Activated B cell treated with CpG ODN at 0.5 μM for 24 hours (primary cell): ENCODE results near the gene B3GNT7. TPM values are rescaled to one million over a fixed set of nuclear protein-coding genes. Genes with fewer than 3 reads are reported as not detected.

Experiments used
- ATAC-seq: fragments of 200-7000 bp; cut with Tn5 transposase; one replicate; pipeline ENCODE4 v1.10.0; 2021; ENCODE audit warnings: low read depth, mild to moderate bottlenecking, moderate library complexity
- CTCF ChIA-PET: fragments of 350-600 bp; sonication (Branson Sonifier 250); formaldehyde crosslinking; loops from one replicate; lab custom pipeline; 2021; ENCODE audit warnings: antibody characterized with exemption; lab: Charles Lee
- POLR2A ChIA-PET: fragments of 350-600 bp; sonication (Branson Sonifier 250); formaldehyde crosslinking; loops from one replicate; lab custom pipeline; 2021; ENCODE audit warnings: antibody characterized with exemption; lab: Charles Lee
- DNase-seq: peaks from one replicate; pipeline ENCODE4 v3.0.0; 2022
- H3K27ac Mint-ChIP-seq: one replicate; pipeline ENCODE4 v1.8.0; 2020; ENCODE audit warnings: mixed read lengths
- H3K27me3 Mint-ChIP-seq: one replicate; pipeline ENCODE4 v1.8.0; 2021; ENCODE audit warnings: mixed read lengths
- H3K36me3 Mint-ChIP-seq: one replicate; pipeline ENCODE4 v1.8.0; 2021; ENCODE audit warnings: low read depth, mixed read lengths
- H3K4me1 Mint-ChIP-seq: one replicate; pipeline ENCODE4 v1.8.0; 2021; ENCODE audit warnings: mixed read lengths
- H3K4me3 Mint-ChIP-seq: one replicate; pipeline ENCODE4 v1.8.0; 2020; ENCODE audit warnings: mild to moderate bottlenecking, mixed read lengths
- H3K9me3 Mint-ChIP-seq: one replicate; pipeline ENCODE4 v1.8.0; 2020; ENCODE audit warnings: mixed read lengths
- CTCF ChIP-seq: fragments of 200-600 bp; IDR thresholded peaks from one replicate; pipeline ENCODE4 v1.8.0; 2022; ENCODE audit warnings: antibody characterized with exemption, mild to moderate bottlenecking
- intact Hi-C: fragments of 100-400 bp; cut with micrococcal nuclease; formaldehyde crosslinking; loops from one replicate; pipeline ENCODE4 v1.15.1; 2024
- total RNA-seq: library from RNA; stranded (reverse); gene quantifications from 2 replicates; pipeline ENCODE4 v1.2.3, GENCODE V29; 2022

B3GNT7 gene
- total RNA-seq, 1 donor from 2014 or later, result 24.4 TPM

GRCh38 chr2:231380307-231380706, 15.2 kb upstream of the B3GNT7 start:
- H3K27me3 Mint-ChIP-seq, result no peaks in the 10 kb centered on the region
- peaks cover 6% of the 10 kb centered on the region for H3K9me3 Mint-ChIP-seq
- H3K27ac Mint-ChIP-seq, result no peak overlapping the region
- ATAC-seq (no peak), DNase-seq (no peak)
- ChIA-PET POLR2A (no interaction called here), CTCF (no interaction called here)
- no peaks in the 10 kb centered on the region for H3K36me3 Mint-ChIP-seq
- TF ChIP-seq CTCF, result no peak
- H3K4me3 Mint-ChIP-seq, result no peak overlapping the region
- intact Hi-C loops, result no loop called here
- no peaks in the 10 kb centered on the region for H3K4me1 Mint-ChIP-seq

- no peak overlapping the region for H3K27ac Mint-ChIP-seq
- ChIA-PET POLR2A (no interaction called here), CTCF (no interaction called here)
- no peaks in the 10 kb centered on the region for H3K4me1 Mint-ChIP-seq
- peaks cover 6% of the 10 kb centered on the region for H3K9me3 Mint-ChIP-seq
- no peak for ATAC-seq
- H3K27me3 Mint-ChIP-seq, result no peaks in the 10 kb centered on the region
- no peak for TF ChIP-seq CTCF
- no peak for DNase-seq
- intact Hi-C loops, result no loop called here
- no peaks in the 10 kb centered on the region for H3K36me3 Mint-ChIP-seq
- no peak overlapping the region for H3K4me3 Mint-ChIP-seq
Measured at GRCh38 chr2:231380991-231381847, 14.3 kb upstream of the B3GNT7 start.

- intact Hi-C loops, result no loop called here
- ChIA-PET CTCF (no interaction called here), POLR2A (no interaction called here)
- Mint-ChIP-seq H3K36me3 (no peaks in the 10 kb centered on the region), H3K27me3 (no peaks in the 10 kb centered on the region), H3K4me3 (no peak overlapping the region), H3K4me1 (no peaks in the 10 kb centered on the region), H3K27ac (no peak overlapping the region), H3K9me3 (peaks cover 6% of the 10 kb centered on the region)
- DNase-seq (no peak), ATAC-seq (no peak)
- TF ChIP-seq CTCF, result no peak
Measured at GRCh38 chr2:231382116-231382515, 13.4 kb upstream of the B3GNT7 start.

GRCh38 chr2:231383416-231384108, 11.9 kb upstream of the B3GNT7 start:
- POLR2A ChIA-PET, result interaction anchor here (0.5 to 2.5 kb wide), 2 partner anchors 11 to 516 kb away, joined by 6 to 12 read pairs; partner anchors contain the start of gene B3GNT7
- no peak for ATAC-seq
- intact Hi-C loops, result no loop called here
- H3K27ac Mint-ChIP-seq, result no peak overlapping the region
- H3K27me3 Mint-ChIP-seq, result no peaks in the 10 kb centered on the region
- peaks cover 5% of the 10 kb centered on the region for H3K4me1 Mint-ChIP-seq
- H3K4me3 Mint-ChIP-seq, result no peak overlapping the region
- H3K36me3 Mint-ChIP-seq, result no peaks in the 10 kb centered on the region
- no peak for TF ChIP-seq CTCF
- peaks cover 6% of the 10 kb centered on the region for H3K9me3 Mint-ChIP-seq
- CTCF ChIA-PET, result interaction anchor here (0.8 kb wide), 1 partner anchor 280 kb away, joined by 3 read pairs; no protein-coding TSS in a partner anchor
- DNase-seq, result no peak

- no peak for DNase-seq
- H3K4me3 Mint-ChIP-seq, result no peak overlapping the region
- peaks cover 4% of the 10 kb centered on the region for H3K36me3 Mint-ChIP-seq
- intact Hi-C loops, result no loop called here
- no peaks in the 10 kb centered on the region for H3K27me3 Mint-ChIP-seq
- TF ChIP-seq CTCF, result no peak
- peaks cover 6% of the 10 kb centered on the region for H3K9me3 Mint-ChIP-seq
- H3K4me1 Mint-ChIP-seq, result peaks cover 5% of the 10 kb centered on the region
- ChIA-PET CTCF (no interaction called here), POLR2A (interaction anchor here (2.5 kb wide), 1 partner anchor 10 kb away, joined by 12 read pairs; the partner anchor contains the start of gene B3GNT7)
- H3K27ac Mint-ChIP-seq, result no peak overlapping the region
- no peak for ATAC-seq
Measured at GRCh38 chr2:231384109-231384435, 11.4 kb upstream of the B3GNT7 start.
